Measurements from ENCODE around the gene TBX3.

Gene TBX3

DNA sequence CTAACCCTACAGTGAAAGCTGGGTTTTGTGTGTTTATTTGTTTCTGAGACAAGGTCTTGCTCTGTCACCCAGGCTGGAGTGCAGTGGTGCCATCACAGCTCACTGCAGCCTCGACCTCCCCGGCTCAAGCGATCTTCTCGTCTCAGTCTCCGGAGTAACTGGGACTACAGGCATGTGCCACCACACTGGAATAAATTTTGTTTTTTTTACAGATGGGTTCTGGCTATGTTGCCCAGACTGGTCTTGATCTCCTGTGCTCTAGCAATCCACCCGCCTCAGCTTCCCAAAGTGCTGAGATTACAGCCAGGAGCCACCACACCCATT, 26.4 kb downstream of the TBX3 start:
- DNase-seq (ENCODE audit: low read depth), result no peak
- no peak for TF ChIP-seq CTCF (IDR thresholded peaks at IDR 0.05; ENCODE audit: control insufficient read depth, insufficient read depth, low read depth, low read length, missing control alignments)
- H3K4me3 ChIP-seq (ENCODE audit: control insufficient read depth, low read depth, low read length), result no peak overlapping the region

- TF ChIP-seq CTCF (IDR thresholded peaks at IDR 0.05; ENCODE audit: control insufficient read depth, insufficient read depth, low read depth, low read length, missing control alignments), result no peak
- no peak for DNase-seq (ENCODE audit: low read depth)
- H3K4me3 ChIP-seq (ENCODE audit: control insufficient read depth, low read depth, low read length), result no peak overlapping the region
These were observed 26.9 kb downstream of the TBX3 start for GRCh38 chr12:114656906-114657596.

- TF ChIP-seq CTCF (IDR thresholded peaks at IDR 0.05; ENCODE audit: control insufficient read depth, insufficient read depth, low read depth, low read length, missing control alignments), result no peak
- H3K4me3 ChIP-seq (ENCODE audit: control insufficient read depth, low read depth, low read length), result no peak overlapping the region
- no peak for DNase-seq (ENCODE audit: low read depth)
These were observed 27.8 kb downstream of the TBX3 start for GRCh38 chr12:114655934-114656749.

GRCh38 chr12:114649585-114649984, 34.4 kb downstream of the TBX3 start:
- no peak for TF ChIP-seq CTCF (IDR thresholded peaks at IDR 0.05; ENCODE audit: control insufficient read depth, insufficient read depth, low read depth, low read length, missing control alignments)
- no peak for DNase-seq (ENCODE audit: low read depth)
- H3K4me3 ChIP-seq (ENCODE audit: control insufficient read depth, low read depth, low read length), result no peak overlapping the region

DNA sequence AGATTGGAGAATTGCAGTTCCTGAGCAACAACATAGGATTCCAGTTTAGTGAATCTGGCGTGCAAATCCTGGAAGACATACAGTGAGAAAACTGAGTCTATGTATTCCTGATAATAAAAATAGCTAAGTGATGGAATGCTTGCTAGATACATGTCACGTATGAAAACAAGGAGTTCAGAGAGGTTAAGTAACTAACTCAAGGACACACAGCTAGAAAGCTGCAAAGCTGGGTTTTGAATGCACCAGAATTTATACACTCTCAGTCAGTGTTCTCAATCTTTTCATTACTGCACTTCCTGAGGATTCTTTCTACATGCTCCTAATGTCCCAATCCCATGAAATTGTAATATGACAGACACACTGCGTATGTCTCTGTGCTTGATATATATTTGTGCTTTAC, 35.3 kb downstream of the TBX3 start:
- DNase-seq (ENCODE audit: low read depth), result no peak
- H3K4me3 ChIP-seq (ENCODE audit: control insufficient read depth, low read depth, low read length), result no peak overlapping the region
- TF ChIP-seq CTCF (IDR thresholded peaks at IDR 0.05; ENCODE audit: control insufficient read depth, insufficient read depth, low read depth, low read length, missing control alignments), result no peak

DNA sequence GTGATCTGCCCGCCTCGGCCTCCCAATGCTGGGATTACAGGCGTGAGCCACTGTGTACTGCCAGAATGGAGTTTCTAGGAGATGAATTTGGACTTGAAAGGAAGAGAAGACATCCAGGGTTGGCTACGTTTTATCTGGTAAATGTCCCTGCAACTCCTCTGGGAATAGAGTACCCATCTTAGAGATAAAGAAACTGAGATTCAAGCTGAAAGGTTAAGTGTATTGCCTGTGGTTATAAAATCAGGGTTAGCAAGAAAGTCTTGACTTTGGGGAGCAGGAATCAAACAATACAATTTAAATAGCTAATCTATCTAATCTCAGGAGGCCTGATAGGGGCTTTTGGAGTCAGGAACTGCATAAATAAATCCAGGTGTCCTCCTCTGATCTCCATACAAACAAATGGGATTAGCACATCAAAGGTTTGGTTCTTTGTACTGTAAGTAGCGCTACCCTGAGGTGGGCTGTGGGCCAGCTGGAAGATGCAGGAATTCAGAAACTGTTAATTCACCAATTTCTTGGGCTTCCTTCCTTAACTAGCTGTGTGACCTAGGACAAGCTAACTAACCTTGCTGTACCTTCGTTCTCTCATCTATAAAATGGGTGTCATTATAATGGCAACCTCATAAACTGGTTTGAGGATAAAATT, 45.1 kb downstream of the TBX3 start:
- H3K4me3 ChIP-seq (ENCODE audit: control insufficient read depth, low read depth, low read length), result no peak overlapping the region
- DNase-seq (ENCODE audit: low read depth), result no peak
- no peak for TF ChIP-seq CTCF (IDR thresholded peaks at IDR 0.05; ENCODE audit: control insufficient read depth, insufficient read depth, low read depth, low read length, missing control alignments)

Data from AG09309 (cell line).